Cardiac muscle cell (in vitro differentiated cells and primary cell): ENCODE data around the gene TMEM235. TPM values are rescaled to one million over a fixed set of nuclear protein-coding genes. Genes with fewer than 3 reads are reported as not detected.
A peak's percentile ranks its signal among the peaks of the same experiment; 100 is the strongest.

Experiments
- DNase-seq, 2 donors: peaks; one replicate each; pipeline versions ENCODE4 v3.0.0 to v3.0.0-alpha.2; 2010 to 2017; ENCODE audit warnings: low read depth in 1 of 2, low spot score in 1 of 2
- H3K27ac ChIP-seq: fragments of 200-600 bp; sonication (generic); 2 replicates; pipeline ENCODE4 v1.5.1; 2016
- H3K27me3 ChIP-seq: fragments of 200-600 bp; sonication (generic); 2 replicates; pipeline ENCODE4 v1.6.0; 2016; ENCODE audit warnings: control low read depth
- H3K36me3 ChIP-seq: fragments of 200-600 bp; sonication (generic); 2 replicates; pipeline ENCODE4 v1.5.1; 2016; ENCODE audit warnings: control low read depth
- H3K4me1 ChIP-seq: fragments of 200-600 bp; sonication (generic); 2 replicates; pipeline ENCODE4 v1.8.1; 2017; ENCODE audit warnings: low read depth, mild to moderate bottlenecking, mixed run types
- H3K4me3 ChIP-seq: fragments of 200-600 bp; sonication (generic); 2 replicates; pipeline ENCODE4 v1.5.1; 2016; ENCODE audit warnings: mild to moderate bottlenecking
- H3K9me3 ChIP-seq: fragments of 200-600 bp; sonication (generic); 2 replicates; pipeline ENCODE4 v1.5.1; 2017; ENCODE audit warnings: low read depth, mild to moderate bottlenecking, control low read depth
- CTCF ChIP-seq: IDR thresholded peaks from 2 replicates; pipeline ENCODE4 v1.5.1; 2012; ENCODE audit warnings: low read depth, mild to moderate bottlenecking, low read length
- polyA plus RNA-seq: library from polyadenylated mRNA; unstranded; fragments of >200 nt; fragmentation: Nextera tagmentation; extraction: Ambion mirVana; gene quantifications from 2 replicates; pipeline ENCODE4 v1.2.1, GENCODE V29; 2016
- total RNA-seq: library from RNA; depleted of rRNA; stranded (reverse); fragments of >200 nt; gene quantifications from 2 replicates; pipeline ENCODE4 v1.2.3, GENCODE V29; 2016

The TMEM235 gene
- total and polyA plus RNA-seq, 2 experiments from 2014 or later = 2.0 to 2.3 TPM

GRCh38 chr17:78278139-78278741, 46.8 kb downstream of the TMEM235 start:
- DNase-seq = no peak
- no peaks in the 10 kb centered on the region for H3K27me3 ChIP-seq
- H3K4me1 ChIP-seq = peaks cover 11% of the 10 kb centered on the region
- no peaks in the 10 kb centered on the region for H3K36me3 ChIP-seq
- H3K9me3 ChIP-seq = no peaks in the 10 kb centered on the region
- H3K4me3 ChIP-seq = no peak overlapping the region
- H3K27ac ChIP-seq = no peak overlapping the region
- no peak for TF ChIP-seq CTCF

- no peaks in the 10 kb centered on the region for H3K27me3 ChIP-seq
- peaks cover 11% of the 10 kb centered on the region for H3K4me1 ChIP-seq
- no peak overlapping the region for H3K27ac ChIP-seq
- no peak for TF ChIP-seq CTCF
- H3K4me3 ChIP-seq = no peak overlapping the region
- no peaks in the 10 kb centered on the region for H3K36me3 ChIP-seq
- no peak for DNase-seq
- H3K9me3 ChIP-seq = no peaks in the 10 kb centered on the region
Observed at GRCh38 chr17:78279360-78279990, 48.0 kb downstream of the TMEM235 start.

- TF ChIP-seq CTCF = no peak
- H3K4me1 ChIP-seq = peaks cover 11% of the 10 kb centered on the region
- H3K27ac ChIP-seq = no peak overlapping the region
- DNase-seq = no peak
- no peaks in the 10 kb centered on the region for H3K36me3 ChIP-seq
- H3K9me3 ChIP-seq = no peaks in the 10 kb centered on the region
- no peak overlapping the region for H3K4me3 ChIP-seq
- H3K27me3 ChIP-seq = no peaks in the 10 kb centered on the region
Observed at GRCh38 chr17:78281249-78281845, 49.9 kb downstream of the TMEM235 start.

- no peak overlapping the region for H3K4me3 ChIP-seq
- H3K27me3 ChIP-seq = no peaks in the 10 kb centered on the region
- DNase-seq = peak in 1 of 2 donors; percentile 93
- no peaks in the 10 kb centered on the region for H3K9me3 ChIP-seq
- H3K27ac ChIP-seq = no peak overlapping the region
- H3K4me1 ChIP-seq = no peaks in the 10 kb centered on the region
- TF ChIP-seq CTCF = no peak
- no peaks in the 10 kb centered on the region for H3K36me3 ChIP-seq
Observed at GRCh38 chr17:78284146-78284545, 52.7 kb downstream of the TMEM235 start.

- no peak for DNase-seq
- Histone ChIP-seq H3K9me3 (no peaks in the 10 kb centered on the region), H3K27ac (no peak overlapping the region), H3K4me3 (no peak overlapping the region), H3K36me3 (no peaks in the 10 kb centered on the region), H3K4me1 (no peaks in the 10 kb centered on the region), H3K27me3 (no peaks in the 10 kb centered on the region)
- no peak for TF ChIP-seq CTCF
Observed at GRCh38 chr17:78289004-78289403, 57.6 kb downstream of the TMEM235 start.
